ENCODE data around the gene SPTBN5. TPM values are rescaled to one million over a fixed set of nuclear protein-coding genes. Genes with fewer than 3 reads are reported as not detected.

SPTBN5 gene
- total RNA-seq, 1 experiment from 2014 or later, result 1.2 TPM

GRCh38 chr15:41941644-41942415 lies 48.0 kb upstream of the SPTBN5 start (continued):
- TF ChIP-seq CREM (CRISPR knock-in tag; IDR thresholded peaks at IDR 0.05) (no peak), FOXK1 (CRISPR knock-in tag; IDR thresholded peaks at IDR 0.05) (no peak)

- DNase-seq (ENCODE audit: low spot score) (no peak), ATAC-seq (no peak)
- TF ChIP-seq CTCF (IDR thresholded peaks at IDR 0.05) (no peak), GTF2I (CRISPR knock-in tag; conservative IDR thresholded peaks at IDR 0.05) (no peak), ZNF423 (CRISPR knock-in tag; IDR thresholded peaks at IDR 0.05) (no peak), TEAD4 (CRISPR knock-in tag; IDR thresholded peaks at IDR 0.05) (no peak), CDX4 (CRISPR knock-in tag; IDR thresholded peaks at IDR 0.05; ENCODE audit: borderline replicate concordance) (no peak), PRDM15 (CRISPR knock-in tag; IDR thresholded peaks at IDR 0.05) (no peak)
- Mint-ChIP-seq H3K36me3 (peaks cover 23% of the 10 kb centered on the region), H3K27ac (no peak overlapping the region; the same call in 1 of the 2 replicates), H3K9me3 (no peaks in the 10 kb centered on the region), H3K27me3 (ENCODE audit: low read depth) (no peaks in the 10 kb centered on the region), H3K4me1 (peaks cover 4% of the 10 kb centered on the region; the same call in 1 of the 2 replicates), H3K4me3 (no peak overlapping the region)
- CTCF ChIA-PET, result no interaction called here
- POLR2A ChIA-PET, result no interaction called here
Observed at GRCh38 chr15:41940441-41940857, 46.6 kb upstream of the SPTBN5 start.

GRCh38 chr15:41939986-41940385 lies 46.1 kb upstream of the SPTBN5 start:
- POLR2A ChIA-PET, result no interaction called here
- no peaks in the 10 kb centered on the region for H3K9me3 Mint-ChIP-seq
- CTCF ChIA-PET, result no interaction called here
- H3K4me3 Mint-ChIP-seq, result no peak overlapping the region
- no peaks in the 10 kb centered on the region for H3K27me3 Mint-ChIP-seq (ENCODE audit: low read depth)
- H3K4me1 Mint-ChIP-seq, result peaks cover 7% of the 10 kb centered on the region
- H3K36me3 Mint-ChIP-seq, result peaks cover 23% of the 10 kb centered on the region
- no peak overlapping the region for H3K27ac Mint-ChIP-seq
- no peak for ATAC-seq
- no peak for DNase-seq (ENCODE audit: low spot score)
- TF ChIP-seq STAT6 (CRISPR knock-in tag; conservative IDR thresholded peaks at IDR 0.05; ENCODE audit: low read depth), result no peak
- no peak for TF ChIP-seq NFATC4 (CRISPR knock-in tag; IDR thresholded peaks at IDR 0.05)
- no peak for TF ChIP-seq USF1 (CRISPR knock-in tag; IDR thresholded peaks at IDR 0.05)
- TF ChIP-seq AFF4 (CRISPR knock-in tag; IDR thresholded peaks at IDR 0.05; ENCODE audit: borderline replicate concordance), result no peak
- TF ChIP-seq FOXK1 (CRISPR knock-in tag; IDR thresholded peaks at IDR 0.05), result no peak
- TF ChIP-seq TEAD4 (CRISPR knock-in tag; IDR thresholded peaks at IDR 0.05), result no peak
- no peak for TF ChIP-seq GRHL2 (CRISPR knock-in tag; IDR thresholded peaks at IDR 0.05; ENCODE audit: insufficient replicate concordance, severe bottlenecking)
- no peak for TF ChIP-seq ATF2 (CRISPR knock-in tag; IDR thresholded peaks at IDR 0.05; ENCODE audit: borderline replicate concordance, low read depth)
- no peak for TF ChIP-seq E2F4 (CRISPR knock-in tag; IDR thresholded peaks at IDR 0.05; ENCODE audit: borderline replicate concordance, low read depth)
